HG02973 (cell line): Measurements from ENCODE around the gene RNF213.
"Not testable (repeated sequence)": the region's sequence is repeated elsewhere in the genome, so short reads cannot be mapped to it uniquely, and the experiment has no call there.

Experiments used
- ATAC-seq: cut with Tn5 transposase; IDR thresholded peaks from one replicate; pipeline ENCODE4 v1.9.1; 2021; ENCODE audit warnings: moderate library complexity; ENCODE audit not compliant: unreplicated experiment

RNF213 gene

GRCh38 chr17:80248894-80249710, 11.6 kb upstream of the RNF213 start:
- no peak for ATAC-seq

GRCh38 chr17:80251966-80252365, 8.7 kb upstream of the RNF213 start:
- ATAC-seq, result no peak

- no peak for ATAC-seq
Observed at GRCh38 chr17:80252871-80253270, 7.8 kb upstream of the RNF213 start.

GRCh38 chr17:80253631-80254395, 6.8 kb upstream of the RNF213 start:
- no peak for ATAC-seq

GRCh38 chr17:80254396-80255251, 6.0 kb upstream of the RNF213 start:
- ATAC-seq, result peak; percentile 43

GRCh38 chr17:80256034-80256350, 4.7 kb upstream of the RNF213 start:
- no peak for ATAC-seq

GRCh38 chr17:80257716-80258213, 2.9 kb upstream of the RNF213 start:
- ATAC-seq, result no peak

- not testable (repeated sequence) for ATAC-seq
Observed at GRCh38 chr17:80258296-80258695, 2.4 kb upstream of the RNF213 start.

GRCh38 chr17:80259457-80260068, 1.1 kb upstream of the RNF213 start:
- ATAC-seq, result no peak

- peak; percentile 32 for ATAC-seq
Observed at GRCh38 chr17:80260069-80260535, 550 bp upstream of the RNF213 start.

- no peak for ATAC-seq
Observed at GRCh38 chr17:80261159-80261894, 675 bp downstream of the RNF213 start.

GRCh38 chr17:80261895-80262279, 1.2 kb downstream of the RNF213 start:
- no peak for ATAC-seq

- ATAC-seq, result no peak
Observed at GRCh38 chr17:80262291-80262690, 1.6 kb downstream of the RNF213 start.

GRCh38 chr17:80262775-80263244, 2.2 kb downstream of the RNF213 start:
- no peak for ATAC-seq

GRCh38 chr17:80263253-80264204, 2.9 kb downstream of the RNF213 start:
- no peak for ATAC-seq

- ATAC-seq, result no peak
Observed at GRCh38 chr17:80264205-80265075, 3.8 kb downstream of the RNF213 start.

GRCh38 chr17:80265205-80266068, 4.8 kb downstream of the RNF213 start:
- no peak for ATAC-seq
